Activated naive CD4-positive, alpha-beta T cell treated with anti-CD3 and anti-CD28 coated beads for 36 hours (primary cell): Measurements from ENCODE around the gene ZDHHC4. TPM values are rescaled to one million over a fixed set of nuclear protein-coding genes. Genes with fewer than 3 reads are reported as not detected.

Source experiments
- CTCF ChIA-PET: fragments of 350-600 bp; sonication (Branson Sonifier 250); formaldehyde crosslinking; loops from one replicate; lab custom pipeline; 2021; ENCODE audit warnings: antibody characterized with exemption; lab: Charles Lee
- DNase-seq: peaks from one replicate; pipeline ENCODE4 v3.0.0-alpha.2; 2020
- H3K27ac Mint-ChIP-seq: one replicate; pipeline ENCODE4 v1.8.0; 2021; ENCODE audit warnings: mild to moderate bottlenecking, mixed read lengths
- H3K27me3 Mint-ChIP-seq: one replicate; pipeline ENCODE4 v1.8.0; 2021; ENCODE audit warnings: low read depth, mixed read lengths
- H3K36me3 Mint-ChIP-seq: one replicate; pipeline ENCODE4 v1.8.0; 2021; ENCODE audit warnings: low read depth, mixed read lengths
- H3K4me1 Mint-ChIP-seq: one replicate; pipeline ENCODE4 v1.8.0; 2021; ENCODE audit warnings: low read depth, mixed read lengths
- H3K4me3 Mint-ChIP-seq: one replicate; pipeline ENCODE4 v1.8.0; 2021; ENCODE audit warnings: mild to moderate bottlenecking, moderate library complexity, mixed read lengths
- H3K9me3 Mint-ChIP-seq: one replicate; pipeline ENCODE4 v1.8.0; 2021; ENCODE audit warnings: mixed read lengths
- intact Hi-C: fragments of 100-400 bp; cut with micrococcal nuclease; formaldehyde crosslinking; loops from one replicate; pipeline ENCODE4 v1.15.1; 2023
- total RNA-seq, 2 experiments: library from RNA; stranded (reverse); gene quantifications; one replicate each; pipeline ENCODE4 v1.2.3, GENCODE V29; 2021

ZDHHC4 gene
- total RNA-seq, 2 experiments from 2014 or later = 48.1 to 49.4 TPM

DNA sequence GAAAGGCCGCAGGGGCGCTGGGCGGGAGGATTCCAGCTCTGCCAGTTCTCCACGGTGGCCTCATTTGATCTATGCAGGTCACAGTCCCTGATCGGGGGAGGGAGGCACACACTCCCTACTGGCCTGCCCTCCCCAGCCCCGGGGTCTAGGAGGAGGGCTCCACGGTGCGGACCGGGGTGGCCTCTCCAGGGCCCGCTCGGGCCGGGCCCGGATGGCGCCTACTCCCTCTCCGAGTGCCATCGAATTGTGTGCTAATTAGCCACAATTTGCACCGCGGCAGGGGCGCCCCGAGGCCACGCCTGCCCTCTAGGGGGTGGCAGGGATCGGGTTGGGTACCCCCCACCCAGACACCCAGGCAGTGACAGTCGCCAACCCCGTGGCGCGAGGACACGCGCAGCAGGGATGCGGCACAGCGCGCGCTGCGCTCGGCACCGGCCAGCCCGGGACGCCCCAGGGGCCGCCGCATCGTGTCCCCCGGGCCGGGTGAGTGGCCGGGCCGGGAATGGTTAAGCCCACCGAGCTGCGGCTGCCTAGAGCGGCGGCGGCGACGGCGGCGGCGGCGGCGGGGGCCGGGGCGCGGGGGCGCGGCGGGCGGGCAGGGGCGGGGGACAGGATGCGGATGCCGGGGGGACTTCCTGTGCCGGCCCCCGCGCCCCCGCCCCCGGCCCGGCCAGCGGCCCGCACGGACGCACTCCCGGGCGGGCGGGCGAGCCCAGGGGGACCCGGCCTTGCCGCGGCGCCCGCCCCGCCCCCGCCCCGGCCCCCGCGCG, 37.9 kb downstream of the ZDHHC4 start, which contains the start of gene ZNF853:
ZNF853 (plus strand) TSS at position 658 of the 770 bp plus-strand sequence. CDS start 565 bp downstream, outside the sequence.
- Mint-ChIP-seq H3K4me1 (peaks cover 14% of the 10 kb centered on the region), H3K9me3 (no peaks in the 10 kb centered on the region), H3K27me3 (peaks cover 4% of the 10 kb centered on the region), H3K4me3 (peak within 1 kb of the TSS; percentile 65), H3K36me3 (no peaks in the 10 kb centered on the region), H3K27ac (no peak within 1 kb of the TSS)
- intact Hi-C loops = no loop called here
- CTCF ChIA-PET = no interaction called here
- peak; percentile 22 for DNase-seq

DNA sequence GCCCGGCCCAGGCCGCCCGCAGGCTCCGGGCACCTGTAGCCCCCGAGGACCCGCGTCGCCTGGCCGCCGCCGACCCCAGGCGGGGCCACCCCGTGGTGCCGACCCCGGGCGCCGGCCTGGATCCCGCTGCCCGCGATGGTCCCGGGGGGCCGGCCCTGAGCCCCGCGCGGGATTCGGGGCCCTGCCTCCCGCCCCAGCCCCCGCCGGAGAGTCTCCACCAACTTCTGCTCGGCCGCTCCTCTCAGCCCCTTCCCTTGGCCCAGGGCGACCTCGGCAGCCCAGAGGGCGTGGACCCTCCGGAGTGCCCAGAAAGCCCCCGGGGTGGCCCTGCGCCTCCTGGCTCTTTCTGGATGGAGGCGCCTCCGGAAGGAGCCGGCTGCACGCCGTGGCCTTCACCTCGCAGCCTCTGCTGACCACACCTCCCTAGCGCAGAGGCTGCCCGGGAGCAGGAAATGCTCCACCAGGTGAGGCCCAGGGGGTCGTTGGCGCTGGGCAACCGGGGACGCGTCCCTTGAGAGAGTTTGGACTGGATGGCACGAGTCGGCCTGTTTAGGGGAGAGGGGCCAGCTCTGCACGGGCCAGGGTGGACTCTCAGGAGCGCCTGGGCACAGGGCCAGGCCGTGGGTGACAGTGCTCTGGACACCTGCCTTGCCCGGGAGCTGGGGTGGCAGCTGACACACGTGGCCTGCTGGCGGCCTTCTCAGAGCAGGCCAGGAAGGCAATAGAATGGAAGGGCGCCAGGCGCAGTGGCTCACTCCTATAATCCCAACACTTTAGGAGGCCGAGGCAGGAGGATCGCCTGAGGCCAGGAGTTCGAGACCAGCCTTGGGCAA, 38.7 kb downstream of the ZDHHC4 start:
- Mint-ChIP-seq H3K4me1 (peaks cover 16% of the 10 kb centered on the region), H3K36me3 (no peaks in the 10 kb centered on the region), H3K27ac (no peak overlapping the region), H3K9me3 (no peaks in the 10 kb centered on the region), H3K4me3 (peak overlapping the region; percentile 42), H3K27me3 (peaks cover 4% of the 10 kb centered on the region)
- DNase-seq = no peak
- intact Hi-C loops = no loop called here
- CTCF ChIA-PET = interaction anchor here (0.6 to 0.9 kb wide), 2 partner anchors 44 to 47 kb away, joined by 3 read pairs; no protein-coding TSS in a partner anchor

DNA sequence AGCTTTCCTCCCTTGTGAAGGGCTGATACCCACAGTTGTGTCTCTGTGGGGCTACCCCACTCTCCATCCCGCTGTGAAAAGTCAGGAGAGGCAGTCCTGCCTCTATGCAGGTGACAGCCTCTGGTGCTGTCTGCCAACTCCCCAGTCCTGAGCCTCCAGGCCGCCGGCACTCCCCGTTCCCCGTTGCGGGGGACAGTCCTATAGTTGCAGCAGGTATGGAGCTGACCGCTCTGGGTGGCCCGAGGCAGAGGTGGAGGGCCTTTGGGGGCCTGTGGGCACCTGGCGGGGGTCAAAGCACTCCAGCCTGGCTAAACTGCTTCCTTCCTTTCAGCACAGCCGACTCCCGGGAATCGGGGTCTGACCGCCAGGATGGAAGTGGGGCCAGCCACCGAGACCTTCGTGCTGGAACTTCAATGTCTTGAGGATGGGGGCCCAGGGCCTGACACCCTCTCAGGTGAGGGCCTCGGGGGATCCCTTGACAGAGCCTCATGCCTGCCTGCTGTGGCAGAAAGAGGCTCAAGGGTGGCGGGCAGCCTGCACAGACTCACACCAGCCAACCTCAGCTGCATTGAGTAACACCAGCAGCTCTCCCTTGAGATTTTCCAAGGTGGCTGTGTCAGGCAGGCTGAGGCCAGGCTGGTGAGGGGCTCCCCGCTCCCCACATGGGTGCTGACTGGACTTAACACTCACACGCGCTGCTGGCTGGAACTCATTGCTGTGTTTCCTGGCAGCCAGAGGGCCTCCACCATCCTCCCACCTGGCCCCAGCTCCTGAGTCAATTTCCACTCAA, 39.8 kb downstream of the ZDHHC4 start:
- Mint-ChIP-seq H3K27me3 (peaks cover 4% of the 10 kb centered on the region), H3K27ac (no peak overlapping the region), H3K4me1 (peaks cover 24% of the 10 kb centered on the region), H3K36me3 (peaks cover 4% of the 10 kb centered on the region), H3K4me3 (peak overlapping the region; percentile 41), H3K9me3 (no peaks in the 10 kb centered on the region)
- CTCF ChIA-PET = interaction anchor here (0.6 to 0.9 kb wide), 2 partner anchors 46 to 66 kb away, joined by 3 to 5 read pairs; no protein-coding TSS in a partner anchor
- intact Hi-C loops = no loop called here
- DNase-seq = no peak

DNA sequence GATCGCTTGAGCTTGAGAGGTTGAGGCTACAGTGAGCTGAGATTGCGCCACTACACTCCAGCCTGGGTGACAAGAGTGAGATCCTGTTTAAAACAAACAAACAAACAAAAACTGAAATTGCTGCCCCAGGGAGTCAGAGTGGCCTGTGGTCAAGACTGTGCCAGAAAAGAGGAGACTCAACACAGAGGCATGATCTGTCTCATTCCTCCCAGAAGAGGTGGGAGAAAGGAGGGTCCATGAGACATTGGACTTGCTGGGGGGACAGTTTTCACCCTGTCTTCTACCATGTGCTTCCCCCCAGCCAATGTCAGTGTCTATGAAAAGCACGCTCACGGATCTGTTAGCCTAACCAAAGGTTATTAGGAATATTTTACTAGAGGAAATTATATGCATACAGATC, 41.4 kb downstream of the ZDHHC4 start:
- no peak for DNase-seq
- peaks cover 29% of the 10 kb centered on the region for H3K4me1 Mint-ChIP-seq
- H3K36me3 Mint-ChIP-seq = peaks cover 4% of the 10 kb centered on the region
- CTCF ChIA-PET = no interaction called here
- H3K27ac Mint-ChIP-seq = no peak overlapping the region
- peaks cover 4% of the 10 kb centered on the region for H3K27me3 Mint-ChIP-seq
- no peak overlapping the region for H3K4me3 Mint-ChIP-seq
- intact Hi-C loops = no loop called here
- H3K9me3 Mint-ChIP-seq = no peaks in the 10 kb centered on the region

DNA sequence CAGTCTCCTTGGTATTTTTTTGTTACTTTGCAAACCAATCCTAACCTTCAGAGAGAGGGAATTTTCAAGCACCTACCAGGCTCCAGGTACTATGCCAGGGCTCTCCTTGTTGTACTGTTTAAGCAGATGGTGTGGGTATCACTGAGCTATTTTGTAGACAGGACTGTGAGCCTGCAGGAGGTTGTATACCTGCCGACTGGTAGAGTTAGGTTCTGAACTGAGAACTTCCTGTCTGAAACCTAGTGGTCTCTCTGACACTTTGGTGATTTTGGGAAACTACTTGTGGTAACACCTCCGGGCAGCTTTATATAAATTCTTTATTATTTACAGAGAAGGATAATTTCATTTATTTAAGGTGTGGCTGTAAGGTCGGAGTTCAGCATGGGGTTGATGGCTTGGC, 42.7 kb downstream of the ZDHHC4 start:
- peaks cover 4% of the 10 kb centered on the region for H3K36me3 Mint-ChIP-seq
- H3K4me3 Mint-ChIP-seq = no peak overlapping the region
- no peak overlapping the region for H3K27ac Mint-ChIP-seq
- no peaks in the 10 kb centered on the region for H3K9me3 Mint-ChIP-seq
- H3K4me1 Mint-ChIP-seq = peaks cover 34% of the 10 kb centered on the region
- no peaks in the 10 kb centered on the region for H3K27me3 Mint-ChIP-seq
- intact Hi-C loops = no loop called here
- CTCF ChIA-PET = no interaction called here
- no peak for DNase-seq

DNA sequence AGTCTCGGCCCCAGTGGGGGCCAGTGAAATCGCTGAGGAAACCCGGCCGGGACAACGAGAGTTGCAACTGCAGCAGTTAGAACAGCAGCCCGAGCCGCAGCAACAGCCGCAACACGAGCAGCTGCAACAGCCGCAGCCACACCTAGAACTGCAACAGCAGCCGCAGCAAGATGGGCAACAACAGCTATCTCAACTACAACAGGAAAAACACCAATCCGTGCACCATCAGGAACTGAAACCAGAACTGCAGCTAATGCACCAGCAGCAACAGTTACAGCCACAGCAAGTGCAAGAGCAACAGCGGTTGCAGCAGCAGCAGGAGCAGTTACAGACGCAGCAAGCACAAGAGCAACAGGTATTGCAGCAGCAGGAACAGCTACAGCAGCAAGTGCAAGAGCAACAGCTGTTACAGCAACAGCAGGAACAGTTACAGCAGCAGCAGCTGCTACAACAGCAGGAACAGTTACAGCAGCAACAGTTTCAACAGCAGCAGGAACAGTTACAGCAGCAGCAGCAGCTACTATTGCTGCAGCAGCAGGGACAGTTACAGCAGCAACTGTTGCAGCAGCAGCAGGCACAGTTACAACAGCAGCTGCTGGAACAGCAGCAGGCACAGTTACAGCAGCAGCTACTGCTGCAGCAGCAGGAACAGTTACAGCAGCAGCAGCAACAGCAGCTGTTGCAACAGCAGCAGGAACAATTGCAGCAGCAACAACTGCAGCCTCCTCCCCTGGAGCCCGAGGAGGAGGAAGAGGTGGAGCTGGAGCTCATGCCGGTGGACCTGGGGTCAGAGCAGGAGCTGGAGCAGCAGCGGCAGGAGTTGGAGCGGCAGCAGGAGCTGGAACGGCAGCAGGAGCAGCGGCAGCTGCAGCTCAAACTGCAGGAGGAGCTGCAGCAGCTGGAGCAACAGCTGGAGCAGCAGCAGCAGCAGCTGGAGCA, 44.2 kb downstream of the ZDHHC4 start:
- Mint-ChIP-seq H3K9me3 (no peaks in the 10 kb centered on the region), H3K36me3 (peaks cover 4% of the 10 kb centered on the region), H3K4me1 (peaks cover 34% of the 10 kb centered on the region), H3K4me3 (no peak overlapping the region), H3K27me3 (no peaks in the 10 kb centered on the region), H3K27ac (no peak overlapping the region)
- no peak for DNase-seq
- CTCF ChIA-PET = interaction anchor here (1.1 kb wide), 1 partner anchor 47 kb away, joined by 3 read pairs; no protein-coding TSS in a partner anchor
- intact Hi-C loops = no loop called here

DNA sequence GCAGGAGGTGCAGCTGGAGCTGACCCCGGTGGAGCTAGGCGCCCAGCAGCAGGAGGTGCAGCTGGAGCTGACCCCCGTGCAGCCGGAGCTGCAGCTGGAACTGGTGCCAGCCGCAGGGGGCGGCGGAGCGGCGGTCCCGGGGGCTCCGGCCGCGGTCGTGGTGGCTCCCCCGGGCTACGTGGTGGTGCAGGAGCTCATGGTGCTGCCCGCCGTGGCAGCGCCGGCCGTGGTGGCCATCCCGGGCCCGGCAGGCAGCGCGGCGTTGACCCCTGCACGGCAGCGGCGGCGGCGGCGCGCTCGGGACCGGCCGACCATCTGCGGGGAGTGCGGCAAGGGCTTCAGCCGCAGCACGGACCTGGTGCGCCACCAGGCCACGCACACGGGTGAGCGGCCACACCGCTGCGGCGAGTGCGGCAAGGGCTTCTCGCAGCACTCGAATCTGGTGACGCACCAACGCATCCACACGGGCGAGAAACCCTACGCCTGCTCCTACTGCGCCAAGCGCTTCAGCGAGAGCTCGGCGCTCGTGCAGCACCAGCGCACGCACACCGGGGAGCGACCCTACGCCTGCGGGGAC, 45.0 kb downstream of the ZDHHC4 start:
- CTCF ChIA-PET = no interaction called here
- no peak for DNase-seq
- H3K4me3 Mint-ChIP-seq = no peak overlapping the region
- H3K9me3 Mint-ChIP-seq = no peaks in the 10 kb centered on the region
- H3K27me3 Mint-ChIP-seq = no peaks in the 10 kb centered on the region
- intact Hi-C loops = no loop called here
- peaks cover 34% of the 10 kb centered on the region for H3K4me1 Mint-ChIP-seq
- H3K27ac Mint-ChIP-seq = no peak overlapping the region
- H3K36me3 Mint-ChIP-seq = peaks cover 4% of the 10 kb centered on the region

DNA sequence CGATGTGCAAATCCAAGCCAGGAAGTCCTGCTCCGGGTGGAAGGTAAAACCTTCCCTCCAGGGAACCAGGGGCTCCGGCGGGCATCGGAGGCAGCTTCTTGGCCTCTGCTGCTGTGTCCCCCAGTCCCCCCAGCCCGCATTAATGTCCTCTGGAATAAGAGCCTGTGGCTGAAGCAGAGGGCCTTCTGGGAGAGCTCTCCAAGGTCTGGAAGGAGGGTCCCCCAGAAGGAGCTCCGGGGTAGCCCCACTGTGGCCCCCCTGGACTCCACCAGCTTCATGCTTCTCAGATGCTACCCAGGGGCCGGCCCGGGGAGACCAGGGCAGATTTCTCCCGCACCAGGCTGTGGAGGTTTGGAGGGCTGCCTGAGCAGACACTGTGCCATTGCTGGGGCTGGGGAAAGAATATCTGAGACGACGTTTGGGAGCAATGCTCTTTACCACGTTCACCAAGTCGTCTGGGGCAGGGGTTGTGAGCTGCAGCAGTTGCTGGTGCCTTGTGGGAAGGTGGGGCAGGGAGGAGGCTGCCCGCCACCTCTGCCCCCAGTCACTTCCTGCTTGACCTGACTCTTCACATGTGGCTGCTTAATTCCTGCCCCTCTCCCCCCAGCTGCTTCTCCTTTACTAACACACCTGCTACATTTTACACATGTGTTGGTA, 46.5 kb downstream of the ZDHHC4 start:
- intact Hi-C loops = no loop called here
- CTCF ChIA-PET = interaction anchor here (0.9 kb wide), 1 partner anchor 23 kb away, joined by 3 read pairs; no protein-coding TSS in a partner anchor
- peaks cover 32% of the 10 kb centered on the region for H3K4me1 Mint-ChIP-seq
- H3K27ac Mint-ChIP-seq = peak overlapping the region; percentile 71
- peak; percentile 37 for DNase-seq
- no peaks in the 10 kb centered on the region for H3K9me3 Mint-ChIP-seq
- no peaks in the 10 kb centered on the region for H3K27me3 Mint-ChIP-seq
- H3K4me3 Mint-ChIP-seq = no peak overlapping the region
- peaks cover 4% of the 10 kb centered on the region for H3K36me3 Mint-ChIP-seq

DNA sequence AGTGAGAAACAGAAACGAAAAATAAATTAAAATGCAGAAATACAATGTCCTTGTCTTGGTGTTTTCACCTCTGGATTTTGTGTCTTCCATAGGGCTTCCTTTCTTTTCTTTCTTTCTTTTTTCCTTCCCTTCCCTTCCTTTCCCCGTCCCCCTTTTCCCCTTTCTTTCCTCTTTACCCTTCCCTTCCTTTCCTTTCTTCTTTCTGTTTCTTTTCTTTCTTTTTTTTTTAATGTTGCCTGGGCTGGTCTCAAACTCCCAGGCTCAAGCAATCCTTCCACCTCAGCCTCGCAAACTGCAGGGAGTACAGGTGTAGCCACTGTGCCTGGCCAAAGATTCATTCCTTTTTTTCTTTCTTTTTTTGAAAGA, 47.0 kb downstream of the ZDHHC4 start:
- H3K9me3 Mint-ChIP-seq = no peaks in the 10 kb centered on the region
- DNase-seq = no peak
- peak overlapping the region; percentile 71 for H3K27ac Mint-ChIP-seq
- CTCF ChIA-PET = interaction anchor here (0.9 kb wide), 1 partner anchor 24 kb away, joined by 3 read pairs; no protein-coding TSS in a partner anchor
- no peak overlapping the region for H3K4me3 Mint-ChIP-seq
- peaks cover 4% of the 10 kb centered on the region for H3K36me3 Mint-ChIP-seq
- H3K27me3 Mint-ChIP-seq = no peaks in the 10 kb centered on the region
- intact Hi-C loops = no loop called here
- H3K4me1 Mint-ChIP-seq = peaks cover 32% of the 10 kb centered on the region

DNA sequence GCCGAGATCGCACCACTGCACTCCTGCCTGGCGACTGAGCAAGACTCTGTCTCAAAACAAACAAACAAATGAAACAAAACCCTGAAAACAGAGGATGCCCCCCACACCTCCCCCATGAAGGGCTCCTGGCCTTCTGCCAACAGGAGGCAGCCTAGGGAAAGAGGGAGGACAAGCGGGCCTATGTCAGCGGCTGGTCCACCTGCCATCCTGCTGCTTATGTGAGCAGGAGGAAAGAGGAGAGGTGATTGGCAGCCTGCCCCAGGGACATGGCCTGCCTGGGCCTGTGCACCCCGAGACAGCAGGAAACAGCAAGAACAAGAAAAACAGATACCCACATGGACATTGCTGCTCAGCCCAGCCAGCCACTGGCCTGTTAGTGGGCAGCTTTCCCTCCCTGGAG, 50.8 kb downstream of the ZDHHC4 start:
- H3K4me3 Mint-ChIP-seq = no peak overlapping the region
- no peak for DNase-seq
- no peaks in the 10 kb centered on the region for H3K36me3 Mint-ChIP-seq
- H3K27me3 Mint-ChIP-seq = no peaks in the 10 kb centered on the region
- no peaks in the 10 kb centered on the region for H3K9me3 Mint-ChIP-seq
- H3K4me1 Mint-ChIP-seq = peaks cover 16% of the 10 kb centered on the region
- CTCF ChIA-PET = no interaction called here
- no peak overlapping the region for H3K27ac Mint-ChIP-seq
- intact Hi-C loops = no loop called here
